Mesenteric fat pad (tissue), 1 donor: ENCODE data around the gene C3. TPM values are rescaled to one million over a fixed set of nuclear protein-coding genes. Genes with fewer than 3 reads are reported as not detected.
A peak's percentile ranks its signal among the peaks of the same experiment; 100 is the strongest.
"Not testable (repeated sequence)": the region's sequence is repeated elsewhere in the genome, so short reads cannot be mapped to it uniquely, and the experiment has no call there.

ENCODE experiments used
- DNase-seq: peaks from one replicate; pipeline ENCODE4 v3.0.0-alpha.2; 2020; ENCODE audit warnings: low spot score
- long read RNA-seq: library from polyadenylated mRNA; unstranded; transcript quantifications from one replicate; pipeline ENCODE4 v2.0.0, GENCODE V29; 2020
- total RNA-seq: library from RNA; stranded (reverse); fragmentation: NEBNext Ultra II Directional; extraction: Animal tissue kit (Norgen Biotek cat#: 25700); gene quantifications from one replicate; pipeline ENCODE4 v1.2.1, GENCODE V29; 2021
- donor health status: DM: yes; HTN: yes; CAD: no.

The C3 gene
- 1,009 TPM for total RNA-seq
- long read RNA-seq, full-length matches to known transcripts, result 18 of 478 reads
- long read RNA-seq, partial matches to known transcripts, result 440 of 478 reads
- long read RNA-seq, other reads (novel, unspliced or antisense), result 20 of 478 reads

DNA sequence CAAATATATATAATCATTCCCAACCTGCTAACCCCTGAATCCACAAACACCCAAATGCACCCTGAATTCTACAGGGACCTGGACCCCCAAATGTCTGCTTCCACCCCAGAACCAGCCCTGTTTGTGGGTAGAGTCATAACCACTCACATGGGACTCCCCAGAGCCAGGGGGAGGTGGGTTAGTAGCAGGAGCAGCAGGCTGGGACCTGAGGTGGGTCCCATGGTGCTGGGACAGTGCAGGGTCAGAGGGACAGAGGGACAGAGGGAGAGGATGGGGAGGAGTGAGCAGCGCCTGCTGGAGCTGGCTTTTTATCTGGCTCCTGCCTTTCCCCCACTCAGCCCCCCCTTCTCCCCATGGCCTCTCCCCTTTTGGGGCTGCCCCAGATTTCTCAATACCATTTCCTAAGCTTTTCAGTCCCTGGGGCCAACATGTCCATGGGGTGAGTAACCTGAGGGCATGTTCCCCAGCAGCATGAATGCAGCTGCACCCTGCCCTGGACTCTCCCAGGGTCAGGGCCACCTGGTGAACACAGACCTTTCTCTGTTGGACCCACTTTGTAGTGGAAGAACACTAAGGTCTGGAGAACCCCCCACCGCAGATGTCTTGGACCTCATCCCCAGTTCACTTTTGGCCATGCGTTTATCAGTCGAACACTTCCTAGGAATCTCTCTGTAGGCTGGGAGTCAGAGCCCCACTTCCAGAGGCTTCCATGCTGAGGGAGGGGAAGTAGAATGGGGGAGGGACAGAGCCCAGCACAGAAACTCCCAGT lies at the start of gene C3:
TSS of gene C3 (minus strand) at position 282 of the 769 bp plus-strand sequence. CDS start at position 221, 61 bp downstream.
- DNase-seq, result no peak

DNA sequence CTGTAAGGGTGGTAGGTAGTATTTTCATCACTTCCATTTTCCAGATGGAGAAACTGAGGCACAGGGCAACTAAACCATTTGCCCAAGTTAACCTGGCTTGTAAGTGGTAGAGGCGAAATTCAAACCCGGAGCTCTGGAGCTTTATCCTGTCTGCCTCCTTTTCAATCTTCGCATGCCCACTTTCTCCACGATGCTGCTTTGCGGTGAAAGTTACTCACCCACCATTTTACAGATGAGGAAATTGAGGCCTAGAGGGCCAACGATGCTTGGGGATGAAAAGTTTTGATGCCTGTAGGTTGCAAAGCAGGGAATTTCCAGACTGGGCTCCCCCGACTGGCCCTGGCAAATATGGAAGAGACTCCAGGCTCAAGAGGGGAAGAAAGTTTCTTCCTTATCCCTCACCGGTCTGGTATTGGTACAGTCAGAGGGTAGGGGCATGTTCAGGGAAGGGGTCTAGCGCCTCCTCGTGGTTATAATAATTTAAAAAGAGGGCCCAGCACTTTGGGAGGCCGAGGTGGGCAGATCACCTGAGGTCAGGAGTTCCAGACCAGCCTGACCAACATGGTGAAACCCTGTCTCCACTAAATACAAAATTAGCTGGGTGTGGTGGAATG lies 48.7 kb upstream of the C3 start:
- DNase-seq, result no peak

DNA sequence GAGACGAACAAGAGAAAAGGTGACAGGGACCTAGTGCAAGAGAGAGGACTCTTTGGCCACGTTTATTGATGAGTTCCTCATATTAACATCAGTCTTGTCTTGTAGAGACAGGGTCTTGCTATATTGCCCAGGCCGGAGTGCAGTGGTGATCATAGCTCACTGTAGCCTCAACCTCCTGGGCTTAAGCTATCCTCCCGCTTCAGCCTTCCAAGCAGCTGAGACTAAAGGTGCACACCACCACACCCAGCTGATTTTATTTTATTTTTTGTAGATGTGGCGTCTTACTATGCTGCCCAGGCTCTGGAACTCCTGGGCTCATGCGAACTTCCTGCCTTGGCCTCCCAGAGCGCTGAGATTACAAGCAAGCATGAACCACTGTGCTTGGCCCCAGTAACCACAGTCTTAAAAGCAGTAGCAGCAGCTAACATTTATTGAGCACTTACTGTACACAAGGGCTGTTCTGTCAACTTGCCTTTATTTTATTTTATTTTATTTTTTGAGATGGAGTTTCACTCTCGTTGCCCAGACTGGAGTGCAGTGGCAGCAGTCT lies 47.9 kb upstream of the C3 start:
- no peak for DNase-seq

DNA sequence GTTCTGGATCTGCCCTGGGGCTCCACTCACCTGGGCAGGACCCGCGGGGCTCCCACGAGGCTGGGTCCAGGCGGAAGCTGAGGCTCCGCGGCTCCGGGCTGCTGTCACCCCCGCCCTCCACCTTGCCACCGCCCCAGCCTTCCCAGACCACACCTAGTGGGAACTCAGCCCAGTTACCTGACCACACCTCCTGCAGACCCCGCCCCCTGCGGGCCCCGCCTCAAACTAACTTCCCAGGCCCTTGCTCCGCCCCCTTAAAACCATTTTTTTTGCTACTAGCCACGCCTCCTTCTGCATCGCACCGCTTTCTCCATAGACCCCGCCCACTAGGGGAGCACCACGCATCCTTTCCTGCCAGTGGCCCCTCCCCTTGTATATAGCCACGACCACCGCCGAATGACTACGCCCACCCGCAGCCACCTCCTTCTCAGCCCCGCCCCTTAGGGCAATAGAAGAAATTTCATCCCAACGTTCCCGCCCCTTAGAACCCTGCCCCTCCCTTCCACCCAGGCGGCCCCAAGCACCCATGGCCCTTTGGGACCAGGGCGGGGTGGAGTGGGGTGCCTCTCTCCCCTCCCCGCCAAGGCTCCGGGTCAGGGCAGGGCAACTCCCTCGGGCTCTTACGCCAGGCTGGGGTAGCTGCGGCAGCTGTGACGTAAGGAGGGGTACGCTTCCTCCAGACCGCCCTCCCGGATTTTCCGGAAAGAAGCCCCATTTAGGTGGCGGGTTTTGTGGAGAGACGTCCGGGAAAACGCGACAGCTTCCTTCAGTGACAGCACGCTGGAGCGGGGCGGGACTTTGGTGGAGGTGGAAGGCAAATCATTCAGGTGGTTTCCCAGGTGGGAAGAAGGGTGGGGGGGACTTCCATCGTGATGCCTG lies 47.1 kb upstream of the C3 start, which contains the start of gene SH2D3A:
TSS of gene SH2D3A (minus strand) at position 79 of the 879 bp plus-strand sequence. CDS start 3,687 bp downstream, outside the sequence.
- DNase-seq, result peak; percentile 92

DNA sequence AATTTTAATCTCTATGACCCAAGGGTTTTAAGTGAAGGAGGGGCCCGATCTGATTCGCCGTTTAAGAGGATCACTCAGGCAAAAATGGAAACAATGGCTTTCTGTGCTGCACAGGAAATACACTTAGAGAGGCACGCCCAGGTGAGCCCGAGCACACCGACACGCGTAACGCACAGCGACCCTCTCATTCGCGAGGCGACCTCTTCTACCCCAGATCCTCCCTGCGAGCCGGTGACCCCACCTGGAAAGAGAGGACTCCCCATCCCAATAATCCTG lies 46.6 kb upstream of the C3 start:
- no peak for DNase-seq

DNA sequence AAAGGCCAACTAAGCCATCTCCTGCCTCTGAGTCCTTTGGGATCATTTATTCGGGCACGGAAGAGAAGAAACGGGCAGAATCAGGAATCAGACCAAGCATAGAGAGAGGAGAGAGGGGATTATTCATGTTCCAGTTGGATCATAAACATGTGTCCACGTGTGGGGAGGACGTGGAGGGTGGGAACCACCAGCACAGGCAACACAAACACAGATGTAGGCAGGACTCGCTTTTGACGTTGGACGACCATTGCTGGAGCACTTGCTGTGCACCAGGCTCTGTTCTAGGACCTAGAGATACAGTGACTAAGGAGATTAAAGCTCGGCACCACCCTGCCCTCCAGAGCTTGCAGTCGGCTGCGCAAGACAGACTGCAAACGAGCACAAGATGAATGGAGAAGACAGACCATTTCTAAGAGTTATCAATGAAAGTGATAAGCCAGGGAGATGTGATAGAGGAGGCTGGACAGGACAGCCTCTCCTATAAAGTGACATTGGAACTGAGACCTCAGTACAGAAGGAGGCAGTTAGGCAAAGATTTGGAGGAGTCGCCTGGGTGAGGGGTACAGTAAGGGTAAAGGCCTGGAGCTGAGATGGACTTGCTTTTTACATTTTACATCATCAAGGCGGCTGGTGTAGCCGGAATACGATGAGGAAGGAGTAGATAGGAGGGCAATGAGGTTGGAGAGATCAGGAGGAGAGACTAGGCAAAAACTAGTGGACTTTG lies 46.1 kb upstream of the C3 start:
- DNase-seq, result no peak

DNA sequence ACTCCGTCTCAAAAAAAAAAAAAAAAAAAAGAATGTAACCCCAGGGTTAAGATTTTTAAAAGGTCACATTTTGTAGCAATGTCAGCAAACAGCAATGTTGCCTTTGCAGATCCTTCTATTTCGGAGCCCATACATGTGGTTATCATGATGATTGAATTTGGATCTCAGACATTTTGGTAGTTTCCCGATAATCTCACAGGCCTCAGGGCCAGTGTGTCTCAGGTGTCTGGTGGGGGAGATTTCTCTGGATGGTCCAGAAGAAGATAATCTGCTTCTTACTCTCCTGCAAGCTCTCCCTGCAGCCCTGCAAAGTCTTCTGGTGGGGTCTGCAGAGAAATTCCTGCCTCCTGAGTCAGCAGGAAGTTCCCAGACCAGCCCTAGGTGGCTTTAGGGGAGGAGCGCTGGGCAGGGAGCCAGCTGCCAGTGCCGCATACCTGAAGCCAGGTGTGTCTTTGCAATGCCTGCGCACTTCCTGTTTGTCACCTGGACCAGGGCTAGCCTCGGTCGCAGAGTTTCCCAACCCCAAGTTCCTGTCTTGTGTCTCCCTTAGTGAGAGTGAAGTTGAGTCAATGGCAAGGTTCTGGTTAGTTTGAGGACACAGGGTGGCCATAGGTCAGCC lies 45.4 kb upstream of the C3 start:
- no peak for DNase-seq

DNA sequence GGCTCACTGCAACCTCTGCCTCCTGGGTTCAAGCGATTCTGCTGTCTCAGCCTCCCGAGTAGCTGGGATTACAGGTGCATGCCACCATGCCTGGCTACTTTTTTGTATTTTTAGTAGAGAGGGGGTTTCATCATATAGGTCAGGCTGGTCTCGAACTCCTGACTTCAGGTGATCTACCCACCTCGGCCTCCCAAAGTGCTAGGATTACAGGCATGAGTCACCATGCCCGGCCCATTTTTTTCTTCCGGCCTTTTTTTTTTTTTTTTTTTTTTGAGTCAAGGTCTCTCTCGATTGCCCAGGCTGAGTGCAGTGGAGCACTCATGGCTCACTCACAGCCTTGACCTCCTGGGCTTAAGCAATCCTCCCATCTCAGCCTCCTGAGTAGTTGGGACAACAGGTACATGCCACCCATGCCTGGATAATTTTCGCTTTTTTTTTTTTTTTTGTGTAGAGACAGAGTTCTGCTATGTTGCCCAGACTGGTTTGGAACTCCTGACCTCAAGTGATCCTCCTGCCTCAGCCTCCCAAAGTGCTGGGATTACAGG lies 41.9 kb upstream of the C3 start:
- not testable (repeated sequence) for DNase-seq

DNA sequence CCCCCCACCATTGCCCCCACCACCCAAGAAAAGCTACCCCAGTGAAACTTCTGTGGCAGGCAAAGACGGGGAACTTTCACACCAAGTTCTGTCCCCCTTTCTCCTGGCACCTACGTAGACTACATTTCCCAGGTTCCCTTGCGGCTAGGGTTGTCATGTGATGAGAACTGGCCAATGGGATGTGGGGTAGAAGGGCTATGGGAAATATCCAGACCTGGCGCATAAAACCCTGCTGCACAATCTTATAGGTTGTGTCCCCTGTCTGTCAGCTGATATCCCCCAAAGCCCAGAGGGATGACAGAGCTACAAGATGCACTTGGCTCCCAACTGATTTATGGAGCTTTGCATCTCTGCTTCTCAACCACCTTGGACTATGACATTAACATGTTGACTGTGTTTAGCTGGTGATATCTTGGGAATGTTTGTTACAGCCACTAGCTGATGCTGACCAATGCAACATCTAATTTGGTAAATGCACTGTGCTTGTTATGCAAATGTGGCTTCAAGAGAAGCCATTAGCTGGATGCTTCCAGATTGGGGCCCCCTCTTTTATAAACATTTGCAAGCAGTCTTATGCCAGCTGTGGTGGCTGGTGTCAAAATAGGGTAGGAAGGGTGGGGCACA lies 40.7 kb upstream of the C3 start:
- no peak for DNase-seq

DNA sequence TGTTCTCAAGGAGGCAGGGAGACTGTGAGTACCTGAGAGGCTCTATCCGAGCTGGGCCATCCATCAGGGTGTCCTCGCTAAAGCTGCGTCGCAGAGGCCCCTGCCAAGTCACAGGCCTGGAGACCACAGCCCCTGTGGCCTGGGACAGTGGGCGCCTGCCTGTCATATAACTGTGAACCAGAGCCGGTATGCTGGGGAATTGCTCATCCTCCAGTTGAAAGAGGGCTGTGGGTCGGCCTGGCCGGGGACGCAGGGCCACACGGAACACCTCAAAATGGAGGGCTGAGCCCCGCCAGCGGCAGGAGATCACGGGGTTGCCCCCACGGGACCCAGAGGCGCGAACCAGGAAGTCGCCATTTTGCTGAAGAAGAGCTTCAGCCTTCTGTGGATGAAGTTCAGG lies 40.2 kb upstream of the C3 start:
- no peak for DNase-seq

DNA sequence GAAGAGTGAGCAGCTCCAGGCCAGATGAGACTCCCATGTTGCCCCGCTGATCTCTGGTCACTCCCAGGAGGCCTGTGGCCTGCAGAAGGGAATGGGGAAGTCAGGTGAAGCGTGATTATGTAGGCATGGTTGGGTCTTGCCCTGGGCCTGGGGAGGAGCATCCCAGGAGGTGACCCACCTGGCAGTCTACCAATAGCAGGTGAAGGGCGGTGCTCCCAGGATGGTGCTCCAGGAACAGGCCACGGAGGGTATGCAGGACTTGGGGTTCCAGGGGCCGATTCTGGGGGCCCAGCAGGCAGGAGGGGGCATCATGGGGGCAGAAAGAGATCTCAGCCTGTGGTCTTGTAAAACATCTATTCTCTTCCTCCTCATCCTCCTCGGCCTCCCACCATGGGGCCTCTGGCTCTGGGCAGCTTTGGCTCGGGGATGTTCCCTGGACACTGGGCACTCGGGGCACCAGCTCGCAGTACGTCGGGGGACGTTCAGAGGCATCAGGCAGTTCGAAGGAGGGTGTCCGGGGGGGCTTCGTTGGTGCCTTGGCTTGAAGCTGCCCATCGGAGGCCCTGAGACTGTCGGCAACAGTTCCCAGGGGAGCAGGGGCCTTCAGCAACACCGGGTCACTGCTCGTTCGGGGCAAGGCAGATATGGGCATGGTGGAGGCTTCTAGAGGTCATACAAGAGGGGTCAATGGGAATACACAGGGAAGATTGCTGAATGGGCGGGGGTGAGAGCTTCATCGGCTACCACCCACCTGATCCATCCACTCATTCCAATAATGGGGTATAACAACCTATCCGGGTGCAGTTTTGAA lies 34.4 kb upstream of the C3 start:
- no peak for DNase-seq

DNA sequence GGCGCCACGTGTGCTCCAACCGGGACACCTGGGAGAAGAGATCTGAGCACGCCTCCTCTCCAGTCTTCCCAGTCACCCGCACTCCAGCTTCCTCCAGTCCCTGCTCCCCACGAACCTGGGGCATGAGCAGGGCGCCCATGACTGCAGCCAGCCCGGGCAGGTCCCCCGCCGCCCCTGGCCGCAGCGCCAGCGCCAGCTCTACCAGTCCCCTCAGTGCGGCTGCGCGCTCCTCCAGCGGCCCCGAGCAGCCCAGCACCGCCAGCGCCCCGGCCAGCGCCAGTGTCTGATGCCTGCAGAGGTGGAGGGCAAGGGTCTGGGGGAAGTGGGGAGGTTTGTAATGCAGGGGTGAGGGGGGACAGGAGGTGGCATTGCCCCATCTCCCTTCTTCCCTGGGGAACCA lies 33.7 kb upstream of the C3 start:
- no peak for DNase-seq

DNA sequence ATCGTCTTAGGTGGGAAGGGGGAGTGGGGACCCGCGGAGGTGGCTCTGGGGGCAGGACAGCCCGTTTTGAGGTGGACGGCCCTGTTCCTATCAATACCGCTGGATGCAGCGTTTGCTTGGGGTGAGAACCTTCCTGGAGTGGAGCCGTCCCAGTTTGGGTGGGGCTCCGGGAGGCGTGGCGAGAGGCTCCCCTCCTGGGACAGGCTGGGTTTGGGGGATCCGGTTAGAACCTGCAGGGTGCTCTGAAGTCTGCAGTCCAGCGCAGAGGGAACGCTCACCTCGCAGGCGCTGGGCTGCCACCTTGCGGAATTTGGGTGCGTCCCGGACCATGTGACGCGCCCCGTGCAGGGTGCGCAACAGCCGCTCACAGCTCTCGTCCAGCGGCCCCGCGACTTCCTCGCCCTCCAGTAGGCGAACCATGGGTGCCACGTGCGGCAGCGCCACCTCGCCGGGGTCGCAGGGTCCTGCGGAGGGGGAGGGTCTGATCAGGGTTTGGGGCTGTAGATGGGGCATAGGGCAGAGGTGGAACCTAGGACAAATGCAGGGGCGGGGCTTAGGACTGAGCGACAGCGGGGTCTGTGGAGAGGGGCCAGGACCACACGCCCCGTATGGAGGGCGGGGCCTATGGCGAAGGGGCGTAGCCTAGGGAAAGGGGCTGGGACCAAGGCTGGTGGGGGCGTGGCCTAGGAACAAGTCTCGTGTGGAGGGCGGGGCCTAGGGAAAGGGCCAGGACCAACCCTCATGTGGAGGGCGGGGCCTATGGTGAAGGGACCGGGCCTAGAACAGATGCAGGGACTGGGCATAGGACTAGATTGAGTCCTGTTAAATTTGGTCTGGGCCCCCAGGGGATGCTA lies 33.0 kb upstream of the C3 start:
- DNase-seq, result no peak

DNA sequence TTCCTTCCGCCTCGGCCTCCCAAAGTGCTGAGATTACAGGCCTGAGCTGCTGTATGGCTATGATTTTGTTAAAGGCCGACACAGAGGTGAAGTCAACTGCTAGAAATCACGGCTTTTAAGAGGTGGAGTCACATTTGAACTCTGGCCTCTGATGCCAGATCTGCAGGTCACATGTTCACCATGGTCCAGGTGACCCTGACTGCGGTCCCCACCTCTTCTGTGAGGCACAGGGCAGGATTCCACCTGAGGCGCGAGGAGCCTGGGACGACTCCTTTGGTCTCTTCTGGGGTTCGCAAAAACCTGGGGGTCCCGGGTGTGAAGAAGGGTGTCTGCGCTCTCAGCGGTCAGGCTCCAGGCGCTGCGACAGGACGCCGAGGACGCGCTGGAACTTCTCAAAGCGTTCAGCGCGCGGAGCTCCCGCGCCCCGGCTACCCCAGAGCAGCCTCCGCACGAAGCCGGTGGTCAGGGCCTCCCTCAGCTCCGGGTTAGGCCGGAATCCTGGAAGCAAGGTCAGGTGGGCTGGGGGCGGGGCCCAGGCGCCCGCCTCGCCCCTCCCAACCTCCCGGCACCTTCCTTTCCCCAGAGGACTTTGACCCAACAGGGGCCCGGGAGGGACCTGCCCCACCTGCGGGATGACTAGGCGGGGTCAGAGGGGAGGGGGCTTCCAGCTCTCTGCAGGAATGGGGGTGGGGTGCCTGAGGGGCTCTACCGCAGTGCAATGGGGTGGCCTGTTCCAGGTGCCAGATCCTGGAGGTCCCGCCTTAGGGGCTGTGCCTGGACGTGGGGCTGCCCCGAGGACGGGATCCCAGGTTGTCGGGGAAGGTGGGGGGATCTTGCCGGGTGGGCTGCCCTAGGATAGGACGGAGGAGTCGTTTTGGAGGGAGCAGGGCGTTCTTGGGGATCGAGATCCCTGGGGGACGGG lies 32.1 kb upstream of the C3 start:
- DNase-seq, result no peak

DNA sequence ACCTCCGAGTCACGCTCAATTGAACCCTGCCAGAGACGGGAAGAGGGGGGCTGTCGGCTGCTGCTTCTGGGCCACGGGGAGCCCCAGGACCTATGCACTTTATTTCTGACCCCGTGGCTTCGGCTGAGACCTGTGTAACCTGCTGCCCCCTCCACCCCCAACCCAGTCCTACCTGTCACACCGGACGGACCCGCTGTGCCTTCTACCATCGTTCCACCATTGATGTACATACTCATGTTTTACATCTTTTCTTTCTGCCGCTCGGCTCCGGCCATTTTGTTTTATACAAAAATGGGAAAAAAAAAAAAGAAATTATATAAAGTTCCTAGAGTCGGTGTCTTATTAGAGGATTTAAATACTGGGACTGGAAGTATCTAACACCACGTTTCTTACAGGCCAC lies 30.7 kb upstream of the C3 start:
- DNase-seq, result no peak

DNA sequence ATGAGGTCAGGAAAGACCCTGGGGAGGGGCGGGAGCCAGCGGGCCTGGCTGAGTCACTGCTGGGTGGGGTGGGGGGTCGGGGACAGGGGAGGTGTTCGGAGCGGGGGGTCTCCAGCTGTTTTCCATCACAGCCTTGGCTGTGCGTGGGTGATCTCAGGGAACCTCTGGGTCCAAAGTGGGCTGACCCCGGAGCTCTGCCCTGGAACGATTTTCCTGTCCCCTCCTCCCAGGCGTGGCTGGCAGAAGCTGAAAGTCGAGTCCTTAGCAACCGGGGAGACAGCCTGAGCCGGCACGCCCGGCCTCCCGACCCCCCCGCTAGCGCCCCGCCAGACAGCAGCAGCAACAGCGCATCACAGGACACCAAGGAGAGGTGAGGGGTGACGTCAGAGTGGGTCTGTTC lies 29.6 kb upstream of the C3 start:
- no peak for DNase-seq

DNA sequence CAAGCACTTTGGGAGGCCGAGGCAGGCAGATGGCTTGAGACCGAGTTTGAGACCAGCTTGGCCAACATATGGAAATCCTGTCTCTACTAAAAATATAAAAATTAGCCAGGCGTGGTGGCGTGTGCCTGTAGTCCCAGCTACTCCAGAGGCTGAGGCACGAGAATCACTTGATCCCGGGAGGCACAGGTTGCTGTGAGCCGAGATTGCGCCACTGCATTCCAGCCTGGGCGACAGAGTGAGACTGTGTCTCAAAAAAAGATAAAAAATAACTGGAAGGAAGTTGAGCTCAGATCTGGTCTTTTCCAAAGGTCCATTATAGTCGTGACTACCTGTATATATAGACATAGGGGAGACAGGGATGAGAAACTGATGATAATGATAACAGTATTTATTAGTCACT lies 28.1 kb upstream of the C3 start:
- not testable (repeated sequence) for DNase-seq
